SU-DHL-6 (cell line): ENCODE data around the gene TMEM14B.

Experiments used
- H2AFZ ChIP-seq: fragments of 200-600 bp; sonication (generic); 2 replicates; pipeline ENCODE4 v1.6.1; 2014; ENCODE audit warnings: low read depth, mild to moderate bottlenecking, moderate library complexity, mixed read lengths, antibody characterized with exemption, low read length; ENCODE audit not compliant: severe bottlenecking
- H3F3A ChIP-seq: fragments of 200-600 bp; shearing (Covaris generic); 2 replicates; pipeline ENCODE4 v1.6.0; 2016; ENCODE audit warnings: antibody characterized with exemption, mild to moderate bottlenecking; ENCODE audit not compliant: insufficient read depth
- H3K27ac ChIP-seq: fragments of 200-600 bp; sonication (generic); 2 replicates; pipeline ENCODE4 v1.5.1; 2016; ENCODE audit warnings: low read depth, mild to moderate bottlenecking, low read length, moderate library complexity, mixed read lengths
- H3K27me3 ChIP-seq: fragments of 200-600 bp; sonication (generic), shearing (Covaris generic); 2 replicates; pipeline ENCODE4 v1.6.0; 2014; ENCODE audit warnings: mild to moderate bottlenecking, low read length
- H3K36me3 ChIP-seq: fragments of 200-600 bp; sonication (generic); 2 replicates; pipeline ENCODE4 v1.6.1; 2014; ENCODE audit warnings: mild to moderate bottlenecking, low read length, mixed read lengths
- H3K4me2 ChIP-seq: fragments of 300-600, 200-600 bp; shearing (Covaris generic), sonication (generic); 2 replicates; pipeline ENCODE4 v1.6.0; 2014; ENCODE audit warnings: low read length, low read depth, mild to moderate bottlenecking; ENCODE audit not compliant: poor library complexity, severe bottlenecking
- H3K4me3 ChIP-seq: fragments of 200-600 bp; sonication (generic); 2 replicates; pipeline ENCODE4 v1.5.1; 2014; ENCODE audit warnings: antibody characterized with exemption, low read length, mild to moderate bottlenecking, mixed read lengths; ENCODE audit not compliant: insufficient read depth, poor library complexity, severe bottlenecking
- H3K79me2 ChIP-seq: fragments of 200-600 bp; sonication (generic); 2 replicates; pipeline ENCODE4 v1.6.1; 2014; ENCODE audit warnings: mild to moderate bottlenecking, low read length, moderate library complexity; ENCODE audit not compliant: insufficient read depth
- H3K9ac ChIP-seq: fragments of 200-600 bp; sonication (generic); 2 replicates; pipeline ENCODE4 v1.7.0; 2014; ENCODE audit warnings: mild to moderate bottlenecking, low read length
- H3K9me2 ChIP-seq: fragments of 200-600 bp; sonication (generic); replicated peaks from 2 replicates; pipeline ENCODE4 v1.6.1; 2014; ENCODE audit warnings: low read length; ENCODE audit not compliant: insufficient read depth
- H3K9me3 ChIP-seq: fragments of 200-600 bp; sonication (generic); 2 replicates; pipeline ENCODE4 v1.6.1; 2014; ENCODE audit warnings: low read length, mixed read lengths; ENCODE audit not compliant: insufficient read depth
- H4K20me1 ChIP-seq: fragments of 200-600 bp; sonication (generic); 2 replicates; pipeline ENCODE4 v1.6.1; 2014; ENCODE audit warnings: low read depth, mild to moderate bottlenecking, antibody characterized with exemption, low read length, moderate library complexity, mixed read lengths
- EZH2phosphoT487 ChIP-seq: fragments of 200-600 bp; sonication (generic), shearing (Covaris generic); conservative IDR thresholded peaks from 2 replicates; pipeline ENCODE4 v1.6.1; 2018; ENCODE audit warnings: mild to moderate bottlenecking, antibody characterized with exemption, low read length, moderate library complexity, mixed read lengths
- TF ChIP-seq, protein P1 (sequence below): fragments of 200-600 bp; sonication (generic); IDR thresholded peaks from one replicate; pipeline ENCODE4 v1.5.1; 2017; ENCODE audit warnings: antibody characterized with exemption, mild to moderate bottlenecking, low read length, moderate library complexity; ENCODE audit not compliant: insufficient read depth, poor library complexity, severe bottlenecking

Gene TMEM14B

DNA sequence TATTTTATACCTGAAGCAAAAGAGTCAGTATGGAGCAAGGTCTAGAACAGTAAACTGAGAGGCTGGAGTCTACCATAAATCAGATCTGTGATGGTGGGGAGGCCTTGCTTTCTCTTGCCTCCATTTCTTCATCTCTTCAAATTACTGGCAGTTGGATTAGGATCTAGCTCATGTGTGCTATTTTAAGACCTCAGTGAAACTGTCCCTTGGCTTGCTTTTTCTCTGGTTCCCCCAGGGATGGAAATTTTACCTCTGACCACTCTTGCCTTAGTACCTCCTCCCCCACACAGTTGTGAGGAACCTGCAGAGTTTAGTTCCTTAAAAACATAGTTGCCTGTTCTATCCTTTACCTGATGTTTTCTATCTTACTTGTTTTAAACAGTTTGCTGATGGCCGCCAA, 8.5 kb downstream of the TMEM14B start:
- TF ChIP-seq, protein P1, sequence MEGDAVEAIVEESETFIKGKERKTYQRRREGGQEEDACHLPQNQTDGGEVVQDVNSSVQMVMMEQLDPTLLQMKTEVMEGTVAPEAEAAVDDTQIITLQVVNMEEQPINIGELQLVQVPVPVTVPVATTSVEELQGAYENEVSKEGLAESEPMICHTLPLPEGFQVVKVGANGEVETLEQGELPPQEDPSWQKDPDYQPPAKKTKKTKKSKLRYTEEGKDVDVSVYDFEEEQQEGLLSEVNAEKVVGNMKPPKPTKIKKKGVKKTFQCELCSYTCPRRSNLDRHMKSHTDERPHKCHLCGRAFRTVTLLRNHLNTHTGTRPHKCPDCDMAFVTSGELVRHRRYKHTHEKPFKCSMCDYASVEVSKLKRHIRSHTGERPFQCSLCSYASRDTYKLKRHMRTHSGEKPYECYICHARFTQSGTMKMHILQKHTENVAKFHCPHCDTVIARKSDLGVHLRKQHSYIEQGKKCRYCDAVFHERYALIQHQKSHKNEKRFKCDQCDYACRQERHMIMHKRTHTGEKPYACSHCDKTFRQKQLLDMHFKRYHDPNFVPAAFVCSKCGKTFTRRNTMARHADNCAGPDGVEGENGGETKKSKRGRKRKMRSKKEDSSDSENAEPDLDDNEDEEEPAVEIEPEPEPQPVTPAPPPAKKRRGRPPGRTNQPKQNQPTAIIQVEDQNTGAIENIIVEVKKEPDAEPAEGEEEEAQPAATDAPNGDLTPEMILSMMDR = no peak
- no peak for TF ChIP-seq EZH2phosphoT487
- Histone ChIP-seq H3F3A (no peaks in the 10 kb centered on the region), H3K36me3 (peaks cover 24% of the 10 kb centered on the region), H2AFZ (no peak overlapping the region), H3K4me2 (no peak overlapping the region), H3K27ac (no peak overlapping the region), H3K79me2 (peaks cover 45% of the 10 kb centered on the region), H4K20me1 (no peaks in the 10 kb centered on the region), H3K9ac (no peak overlapping the region), H3K4me3 (no peak overlapping the region), H3K9me2 (no peaks in the 10 kb centered on the region), H3K27me3 (no peaks in the 10 kb centered on the region), H3K9me3 (no peaks in the 10 kb centered on the region)

GRCh38 chr6:10759312-10759839, 11.8 kb downstream of the TMEM14B start:
- Histone ChIP-seq H4K20me1 (peaks cover 3% of the 10 kb centered on the region; the same call in 1 of the 2 replicates), H3K9ac (no peak overlapping the region), H3K27ac (no peak overlapping the region)

DNA sequence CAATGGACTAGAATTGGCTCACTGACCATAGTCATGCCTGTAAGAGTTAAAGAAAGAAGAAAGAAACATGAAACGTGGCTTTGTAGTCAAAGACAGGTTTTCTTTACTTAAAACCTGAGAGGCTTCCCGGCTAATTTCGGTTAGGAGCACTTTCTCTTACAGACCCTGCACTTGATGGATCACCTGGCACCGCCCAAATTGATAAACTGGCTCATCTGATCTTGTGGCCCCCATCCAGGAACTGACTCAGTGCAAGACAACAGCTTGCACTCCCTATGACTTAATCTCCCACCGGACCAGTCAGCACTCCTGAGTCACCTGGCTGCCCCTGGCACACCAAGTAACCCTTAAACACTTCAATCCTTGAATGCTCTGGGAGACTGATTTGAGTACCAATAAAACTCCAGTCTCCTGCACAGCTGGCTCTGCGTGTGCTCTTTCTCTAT, 12.3 kb downstream of the TMEM14B start:
- Histone ChIP-seq H3F3A (0 out of 2 replicates have a peak, but pooled peaks cover 3% of the 10 kb centered on the region), H3K4me3 (no peak overlapping the region), H3K9me2 (no peaks in the 10 kb centered on the region), H3K4me2 (no peak overlapping the region), H4K20me1 (peaks cover 3% of the 10 kb centered on the region; the same call in 1 of the 2 replicates), H3K27me3 (no peaks in the 10 kb centered on the region), H3K36me3 (peaks cover 15% of the 10 kb centered on the region), H3K9me3 (no peaks in the 10 kb centered on the region), H3K79me2 (peaks cover 12% of the 10 kb centered on the region; the same call in 1 of the 2 replicates), H2AFZ (no peak overlapping the region), H3K27ac (no peak overlapping the region), H3K9ac (no peak overlapping the region)
- TF ChIP-seq, protein P1 = no peak
- no peak for TF ChIP-seq EZH2phosphoT487

More at GRCh38 chr6:10759312-10759839, 11.8 kb downstream of the TMEM14B start:
- Histone ChIP-seq H3K36me3 (peaks cover 17% of the 10 kb centered on the region), H3F3A (0 out of 2 replicates have a peak, but pooled peaks cover 3% of the 10 kb centered on the region), H2AFZ (no peak overlapping the region), H3K9me3 (no peaks in the 10 kb centered on the region), H3K4me2 (no peak overlapping the region), H3K9me2 (no peaks in the 10 kb centered on the region), H3K27me3 (no peaks in the 10 kb centered on the region), H3K4me3 (no peak overlapping the region), H3K79me2 (peaks cover 17% of the 10 kb centered on the region; the same call in 1 of the 2 replicates)
- TF ChIP-seq EZH2phosphoT487 = no peak
- TF ChIP-seq, protein P1 = peak; percentile 67
